Heart right ventricle (tissue), 16 donors: ENCODE results near the gene PPP3CA. TPM values are rescaled to one million over a fixed set of nuclear protein-coding genes. Genes with fewer than 3 reads are reported as not detected.

ENCODE experiments used
- ATAC-seq, 8 donors: fragments of 200-7000 bp; cut with Tn5 transposase; one replicate each; pipeline ENCODE4 v1.9.1; 2020; ENCODE audit warnings: mild to moderate bottlenecking in 8 of 8, moderate library complexity in 8 of 8, moderate number of reproducible peaks in 1 of 8
- DNase-seq, 2 donors: peaks; one replicate each; pipeline ENCODE4 v3.0.0-alpha.2; 2020
- H3K27ac ChIP-seq, 10 donors: fragments of 200-600 bp; sonication (generic) in 2 of 10; one replicate each; pipeline versions ENCODE4 v1.5.0 to v1.8.0; 2020 to 2022; ENCODE audit warnings: mild to moderate bottlenecking in 3 of 10
- H3K27me3 ChIP-seq, 7 donors: fragments of 200-600 bp; one replicate each; pipeline ENCODE4 v1.8.0; 2021 to 2022; ENCODE audit warnings: mild to moderate bottlenecking in 2 of 7
- H3K36me3 ChIP-seq, 9 donors: fragments of 200-600 bp; sonication (generic) in 1 of 9; one replicate each; pipeline versions ENCODE4 v1.5.0 to v1.8.0; 2020 to 2022; ENCODE audit warnings: mild to moderate bottlenecking in 2 of 9
- H3K4me1 ChIP-seq, 9 donors: fragments of 200-600 bp; sonication (generic) in 1 of 9; one replicate each; pipeline versions ENCODE4 v1.5.0 to v1.8.0; 2020 to 2022; ENCODE audit warnings: mild to moderate bottlenecking in 4 of 9
- H3K4me3 ChIP-seq, 10 donors: fragments of 200-600 bp; sonication (generic) in 2 of 10; one replicate each; pipeline versions ENCODE4 v1.5.0 to v1.8.0; 2020 to 2022; ENCODE audit warnings: mild to moderate bottlenecking in 7 of 10, moderate library complexity in 2 of 10
- H3K9me3 ChIP-seq, 11 donors: fragments of 200-600 bp in 10 of 11; sonication (generic) in 2 of 11; one replicate each; pipeline versions ENCODE4 v1.5.0 to v1.8.0; 2013 to 2022; ENCODE audit warnings: mild to moderate bottlenecking in 2 of 11, control low read depth in 1 of 11, moderate library complexity in 1 of 11
- WGBS, 2 donors: extraction: QIAGEN DNeasy Blood & Tissue Kit; methylation state at CpG; one replicate each; pipeline ENCODE4 v1.1.7; 2013; ENCODE audit warnings: inconsistent platforms in 1 of 2; 5-methylcytosine and 5-hydroxymethylcytosine counted together
- intact Hi-C, 10 donors: fragments of 100-400 bp; cut with DNase I; formaldehyde crosslinking; loops; one replicate each; pipeline versions ENCODE4 v1.11.1 to v1.14.2; 2022
- polyA plus RNA-seq, 2 donors: library from polyadenylated mRNA; stranded (reverse); fragments of 200-250 nt; gene quantifications; one replicate each; pipeline ENCODE4 v1.2.3, GENCODE V29; 2013
- total RNA-seq, 10 donors: library from RNA; stranded (reverse); fragmentation: NEBNext Ultra II Directional in 3 of 10; extraction: Animal tissue kit (Norgen Biotek cat#: 25700) in 3 of 10; gene quantifications; one replicate each; pipeline versions ENCODE4 v1.2.1 to v1.2.4, GENCODE V29; 2021 to 2023
- TF ChIP-seq, protein P1 (sequence below), 9 donors: fragments of 200-600 bp; sonication (generic) in 2 of 9; IDR thresholded peaks; one replicate each; pipeline versions ENCODE4 v1.5.0 to v1.8.0; 2021 to 2022; ENCODE audit warnings: antibody characterized with exemption in 9 of 9, mild to moderate bottlenecking in 5 of 9, moderate library complexity in 1 of 9
- donor health status: Arrhythmogenic right ventricular cardiomyopathy.
- donor health status: ischemic (EF 13 %, LVEDD 7.1; RV severe dilation, severe dysfunction).
- donor health status: healthy with polysubstance abuse.
- donor health status: DM: no; HTN: yes; CAD: no.
- donor health status: DM: no; HTN: no; CAD: no.
- donor health status: ischemic (EF 25% LVEDD 6.9; RV normal size, moderate dysfunction).
- donor health status: ischemic (EF 25% LVEDD 5.7; RV mildly dilated, moderate dysfunction).
- donor health status: healthy.
- donor health status: DM: yes; HTN: yes; CAD: no.
- donor health status: Ischemic cardiomyopathy.
- donor health status: ischemic (EF 35%, LVEDD 5.7; RV mildly dilated, moderate dysfunction).
- donor health status: nonischemic (EF 11% LVEDD 7.7; RV severe dilation, severe dysfunction).
- donor health status: DM: yes; HTN: yes; CAD: no.
- donor health status: PGD.
- donor health status: ischemic (EF 29% LVEDD 5.4; RV normal size, mild dysfunction).
- donor health status: nonischemic (EF 23%, LVEDD 6.1; RV moderate dilation, normal function).

The PPP3CA gene
- total and polyA plus RNA-seq, 12 donors = 8.1 to 30.8 (median 19.1) TPM

DNA sequence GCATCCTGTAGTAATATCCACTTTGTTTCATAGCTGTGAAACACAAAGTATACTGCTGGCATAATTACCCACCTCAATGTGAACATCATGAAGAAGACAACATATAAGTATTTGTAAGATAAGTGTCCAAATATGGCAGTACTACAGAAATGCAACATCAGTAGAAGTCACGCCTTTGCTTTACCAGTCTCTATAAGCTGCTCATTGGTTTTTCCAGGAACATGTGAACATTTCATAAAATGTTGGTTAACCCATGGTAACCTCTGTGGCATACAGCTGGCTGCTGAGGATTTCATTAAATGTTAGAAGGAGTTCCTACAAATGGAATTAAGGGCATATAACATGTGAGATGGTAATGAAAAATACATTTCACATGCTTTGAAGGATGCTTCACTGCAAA is 77.6 kb downstream of the PPP3CA start:
- H3K27me3 ChIP-seq = no peaks in the 10 kb centered on the region

GRCh38 chr4:101265816-101266172 is 81.5 kb downstream of the PPP3CA start:
- no peak overlapping the region for H3K27ac ChIP-seq
- H3K27me3 ChIP-seq = no peaks in the 10 kb centered on the region
- TF ChIP-seq, protein P1, sequence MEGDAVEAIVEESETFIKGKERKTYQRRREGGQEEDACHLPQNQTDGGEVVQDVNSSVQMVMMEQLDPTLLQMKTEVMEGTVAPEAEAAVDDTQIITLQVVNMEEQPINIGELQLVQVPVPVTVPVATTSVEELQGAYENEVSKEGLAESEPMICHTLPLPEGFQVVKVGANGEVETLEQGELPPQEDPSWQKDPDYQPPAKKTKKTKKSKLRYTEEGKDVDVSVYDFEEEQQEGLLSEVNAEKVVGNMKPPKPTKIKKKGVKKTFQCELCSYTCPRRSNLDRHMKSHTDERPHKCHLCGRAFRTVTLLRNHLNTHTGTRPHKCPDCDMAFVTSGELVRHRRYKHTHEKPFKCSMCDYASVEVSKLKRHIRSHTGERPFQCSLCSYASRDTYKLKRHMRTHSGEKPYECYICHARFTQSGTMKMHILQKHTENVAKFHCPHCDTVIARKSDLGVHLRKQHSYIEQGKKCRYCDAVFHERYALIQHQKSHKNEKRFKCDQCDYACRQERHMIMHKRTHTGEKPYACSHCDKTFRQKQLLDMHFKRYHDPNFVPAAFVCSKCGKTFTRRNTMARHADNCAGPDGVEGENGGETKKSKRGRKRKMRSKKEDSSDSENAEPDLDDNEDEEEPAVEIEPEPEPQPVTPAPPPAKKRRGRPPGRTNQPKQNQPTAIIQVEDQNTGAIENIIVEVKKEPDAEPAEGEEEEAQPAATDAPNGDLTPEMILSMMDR (IDR thresholded peaks at IDR 0.05) = no peak
- intact Hi-C loops = no loop called here
- no peak for DNase-seq
- no peaks in the 10 kb centered on the region for H3K36me3 ChIP-seq
- no peaks in the 10 kb centered on the region for H3K9me3 ChIP-seq
- H3K4me3 ChIP-seq = no peak overlapping the region
- WGBS, 2 donors = 47 to 58% methylated on average over 1 of the region's 1 CpG
- peaks cover 0 to 12% (median 4%) of the 10 kb centered on the region in 9 donors for H3K4me1 ChIP-seq
- ATAC-seq = no peak

More for the DNA sequence above, 77.6 kb downstream of the PPP3CA start:
- DNase-seq (no peak), ATAC-seq (no peak)
- TF ChIP-seq, protein P1 (IDR thresholded peaks at IDR 0.05) = no peak
- Histone ChIP-seq H3K4me1 (peaks cover 0 to 16% (median 6%) of the 10 kb centered on the region in 9 donors), H3K4me3 (no peak overlapping the region), H3K36me3 (no peaks in the 10 kb centered on the region), H3K27ac (no peak overlapping the region), H3K9me3 (no peaks in the 10 kb centered on the region)
- intact Hi-C loops = no loop called here
- 98% methylated on average over 1 of the region's 1 CpG for WGBS, 2 donors

DNA sequence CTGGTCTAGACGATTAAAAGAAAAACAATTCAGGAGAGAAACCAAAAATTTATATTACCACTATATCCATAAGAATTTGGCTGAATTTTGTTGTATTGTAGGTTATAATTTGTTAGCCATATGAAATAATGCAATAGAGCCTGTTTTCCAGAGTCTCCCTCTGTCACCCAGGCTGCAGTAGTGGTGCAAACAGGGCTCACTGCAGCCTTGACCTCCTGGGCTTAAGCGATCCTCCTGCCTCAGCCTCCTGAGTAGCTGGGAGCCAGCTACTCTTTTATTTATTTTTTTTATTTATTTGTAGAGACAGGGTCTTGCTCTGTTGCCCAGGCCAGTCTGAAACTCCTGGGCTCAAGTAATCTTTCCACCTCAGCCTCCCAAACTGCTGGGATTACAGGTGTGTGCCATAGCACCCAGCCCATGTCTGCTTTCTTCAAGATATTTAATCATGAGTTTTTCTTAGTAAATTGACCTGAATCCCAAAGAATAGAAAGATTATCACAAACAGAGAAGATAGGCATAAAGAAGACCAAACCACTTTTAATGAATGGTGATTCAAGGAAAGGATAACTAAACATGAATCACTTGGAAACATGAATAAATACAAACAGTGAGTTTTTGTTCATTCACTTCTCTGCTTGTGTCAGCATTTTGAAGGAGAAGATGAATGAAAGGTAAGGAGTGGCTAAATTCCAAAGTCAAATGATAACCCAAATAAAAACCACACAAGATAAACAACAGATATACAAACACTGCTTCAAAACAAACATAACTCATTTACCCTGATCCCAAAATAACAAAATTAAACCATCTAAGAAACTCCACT is 82.1 kb downstream of the PPP3CA start:
- TF ChIP-seq, protein P1 (IDR thresholded peaks at IDR 0.05) = no peak
- H3K27me3 ChIP-seq = no peaks in the 10 kb centered on the region
- ATAC-seq = no peak
- intact Hi-C loops = no loop called here
- H3K36me3 ChIP-seq = no peaks in the 10 kb centered on the region
- peaks cover 0 to 18% (median 8%) of the 10 kb centered on the region in 9 donors for H3K4me1 ChIP-seq
- 81 to 97% methylated on average over 2 of the region's 2 CpGs for WGBS, 2 donors
- no peak overlapping the region for H3K4me3 ChIP-seq
- DNase-seq = no peak
- H3K27ac ChIP-seq = no peak overlapping the region
- no peaks in the 10 kb centered on the region for H3K9me3 ChIP-seq

DNA sequence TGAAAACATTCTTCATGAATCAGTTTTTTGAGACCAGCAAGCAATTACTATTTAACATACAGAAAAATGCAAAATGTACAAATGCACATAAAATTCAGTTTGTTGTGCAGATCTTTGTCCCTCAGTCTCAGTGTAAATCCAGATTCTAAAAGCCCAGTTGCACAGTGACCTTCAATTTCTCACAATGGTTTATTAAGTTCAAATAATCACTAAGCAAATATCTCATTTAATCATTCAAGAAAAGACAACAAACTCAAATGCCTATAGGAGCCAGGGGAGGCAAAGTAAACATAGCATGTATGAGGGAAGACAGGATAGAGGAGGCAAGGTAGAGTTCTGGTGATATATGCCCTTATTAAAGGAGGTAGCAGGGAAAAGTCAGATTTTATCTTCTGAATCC is 82.8 kb downstream of the PPP3CA start:
- H3K4me3 ChIP-seq = no peak overlapping the region
- H3K9me3 ChIP-seq = no peaks in the 10 kb centered on the region
- TF ChIP-seq, protein P1 (IDR thresholded peaks at IDR 0.05) = no peak
- H3K27me3 ChIP-seq = no peaks in the 10 kb centered on the region
- intact Hi-C loops = no loop called here
- H3K36me3 ChIP-seq = no peaks in the 10 kb centered on the region
- no peak overlapping the region for H3K27ac ChIP-seq
- no peak for ATAC-seq
- peaks cover 0 to 25% (median 15%) of the 10 kb centered on the region in 9 donors for H3K4me1 ChIP-seq
- no peak for DNase-seq
